Stomach smooth muscle (tissue), 2 donors: Measurements from ENCODE around the gene TRPM2.
"Not testable (repeated sequence)": the region's sequence is repeated elsewhere in the genome, so short reads cannot be mapped to it uniquely, and the experiment has no call there.

ENCODE experiments used
- H3K27ac ChIP-seq: one replicate; pipeline ENCODE4 v1.7.0; 2013; ENCODE audit warnings: mild to moderate bottlenecking, low read length, inconsistent platforms
- H3K27me3 ChIP-seq, 2 donors: one replicate each; pipeline ENCODE4 v1.7.0; 2013; ENCODE audit warnings: low read length in 2 of 2; ENCODE audit not compliant: insufficient read depth in 2 of 2, control insufficient read depth in 1 of 2
- H3K36me3 ChIP-seq, 2 donors: one replicate each; pipeline ENCODE4 v1.7.0; 2013; ENCODE audit warnings: low read length in 2 of 2; ENCODE audit not compliant: control insufficient read depth in 2 of 2, insufficient read depth in 2 of 2
- H3K4me1 ChIP-seq: one replicate; pipeline ENCODE4 v1.7.0; 2013; ENCODE audit warnings: low read length; ENCODE audit not compliant: control insufficient read depth, insufficient read depth
- H3K4me3 ChIP-seq, 2 donors: one replicate each; pipeline ENCODE4 v1.7.0; 2013; ENCODE audit warnings: low read length in 2 of 2
- H3K9ac ChIP-seq, 2 donors: one replicate each; pipeline ENCODE4 v1.7.0; 2013; ENCODE audit warnings: low read length in 2 of 2, mild to moderate bottlenecking in 1 of 2
- H3K9me3 ChIP-seq, 2 donors: one replicate each; pipeline ENCODE4 v1.7.0; 2013; ENCODE audit warnings: low read length in 2 of 2; ENCODE audit not compliant: control insufficient read depth in 2 of 2
- donor health status: healthy.
- donor health status: Pancreatic carcinoma.

The TRPM2 gene

DNA sequence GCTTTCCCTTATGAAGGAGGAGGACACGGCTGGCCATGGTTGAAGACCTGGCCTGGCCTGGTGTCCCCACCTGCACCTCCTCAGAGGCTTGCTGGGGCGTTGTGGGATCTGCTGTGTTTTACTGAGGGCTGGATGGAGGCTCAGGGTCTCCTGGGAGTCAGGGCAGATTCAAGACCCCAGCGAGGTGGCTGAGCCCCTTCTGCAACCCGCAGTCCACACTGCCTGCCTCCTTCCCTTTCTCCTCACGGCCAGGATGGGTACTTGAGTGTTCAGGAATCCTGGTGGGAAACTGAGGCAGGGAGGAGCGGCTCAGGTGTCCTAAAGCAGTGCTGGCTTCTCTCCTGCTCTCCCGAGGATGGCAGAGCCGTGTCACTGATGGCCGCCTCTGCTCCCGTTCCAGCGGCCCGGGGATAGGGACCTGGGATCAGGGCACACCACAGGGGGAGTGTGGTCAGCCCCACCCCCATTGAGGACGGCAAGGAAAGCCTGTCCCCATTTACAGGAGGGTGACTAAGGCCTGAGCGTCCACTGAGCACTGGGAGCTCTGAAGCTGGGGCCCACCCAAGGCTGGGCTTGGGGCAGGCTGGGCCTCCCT lies 47.5 kb downstream of the TRPM2 start:
- no peaks in the 10 kb centered on the region for H3K4me1 ChIP-seq
- no peak overlapping the region for H3K9ac ChIP-seq
- no peaks in the 10 kb centered on the region for H3K36me3 ChIP-seq
- no peak overlapping the region for H3K4me3 ChIP-seq
- H3K27me3 ChIP-seq, result peaks cover 0 to 2% of the 10 kb centered on the region in 2 donors
- H3K9me3 ChIP-seq, result no peaks in the 10 kb centered on the region
- H3K27ac ChIP-seq, result no peak overlapping the region

DNA sequence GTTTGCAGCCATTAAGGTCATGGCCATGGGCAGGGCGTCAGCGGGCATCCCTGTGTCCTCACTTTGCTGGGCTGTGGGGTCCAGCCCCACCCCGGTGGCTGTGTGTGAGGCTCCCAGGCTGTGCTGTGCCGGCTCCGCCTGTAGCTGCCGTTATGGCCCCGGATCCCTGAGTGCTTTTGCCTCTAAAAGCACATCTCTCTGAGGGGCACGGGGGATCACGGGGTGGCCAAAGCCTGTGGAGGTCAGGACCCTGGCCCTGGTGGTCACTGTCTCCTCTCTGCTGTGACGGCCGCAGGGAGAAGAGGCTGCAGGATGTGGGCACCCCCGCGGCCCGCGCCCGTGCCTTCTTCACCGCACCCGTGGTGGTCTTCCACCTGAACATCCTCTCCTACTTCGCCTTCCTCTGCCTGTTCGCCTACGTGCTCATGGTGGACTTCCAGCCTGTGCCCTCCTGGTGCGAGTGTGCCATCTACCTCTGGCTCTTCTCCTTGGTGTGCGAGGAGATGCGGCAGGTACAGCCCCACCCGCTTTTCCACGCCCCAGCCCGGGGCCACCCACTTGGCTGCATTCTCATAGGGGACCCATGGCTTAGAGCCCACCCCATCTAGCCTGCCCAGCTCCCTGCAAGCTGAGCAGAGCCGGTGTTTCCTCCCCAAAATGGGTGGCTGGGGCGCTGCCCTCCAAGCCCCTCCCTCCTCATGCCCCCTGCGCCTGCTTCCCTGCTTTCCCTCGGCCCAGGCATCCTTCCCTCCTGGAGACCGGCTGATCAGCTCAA lies 48.2 kb downstream of the TRPM2 start:
- H3K9me3 ChIP-seq, result no peaks in the 10 kb centered on the region
- no peaks in the 10 kb centered on the region for H3K36me3 ChIP-seq
- peaks cover 0 to 2% of the 10 kb centered on the region in 2 donors for H3K27me3 ChIP-seq
- H3K9ac ChIP-seq, result no peak overlapping the region
- H3K4me3 ChIP-seq, result no peak overlapping the region
- H3K4me1 ChIP-seq, result no peaks in the 10 kb centered on the region
- H3K27ac ChIP-seq, result no peak overlapping the region

DNA sequence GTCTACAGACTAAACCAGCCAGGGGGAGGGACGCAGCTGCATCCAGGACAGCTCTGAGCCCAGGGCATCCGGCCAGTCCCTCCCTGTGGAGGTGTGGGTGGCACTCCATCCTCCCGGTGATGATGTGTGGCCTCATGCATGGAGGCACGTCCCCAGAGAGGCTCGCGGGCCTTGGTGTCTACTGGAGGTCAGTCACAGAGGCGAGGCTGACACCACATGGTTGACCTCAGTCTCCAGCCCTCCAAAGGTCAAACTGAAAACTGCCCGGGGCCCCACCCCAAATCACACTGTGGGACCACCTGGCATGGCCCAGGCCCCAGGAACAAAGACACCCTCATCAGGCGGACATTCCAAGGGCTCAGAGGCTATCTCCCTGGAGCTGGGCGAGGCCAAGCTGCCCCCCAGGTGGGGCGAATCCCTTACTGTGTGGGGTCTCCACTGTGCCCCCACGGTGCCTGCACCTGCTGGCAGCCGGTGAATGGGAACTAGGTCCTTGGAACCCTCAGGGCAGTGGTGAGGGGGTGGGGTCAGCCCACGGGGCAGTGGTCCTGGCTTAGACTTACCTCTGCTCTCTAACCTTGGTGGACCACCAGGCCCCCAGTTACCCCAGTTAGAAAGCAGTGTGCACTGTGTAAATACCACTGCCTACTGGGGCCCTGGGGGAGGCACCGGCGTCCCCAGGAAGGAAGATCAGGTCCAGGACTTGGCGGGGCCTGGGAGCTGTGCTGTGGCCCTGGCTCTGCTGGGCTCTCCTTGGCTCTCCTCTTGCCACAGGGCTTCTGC lies 49.1 kb downstream of the TRPM2 start:
- H3K9me3 ChIP-seq, result no peaks in the 10 kb centered on the region
- H3K9ac ChIP-seq, result no peak overlapping the region
- no peaks in the 10 kb centered on the region for H3K4me1 ChIP-seq
- H3K27ac ChIP-seq, result no peak overlapping the region
- H3K36me3 ChIP-seq, result no peaks in the 10 kb centered on the region
- peaks cover 0 to 2% of the 10 kb centered on the region in 2 donors for H3K27me3 ChIP-seq
- H3K4me3 ChIP-seq, result no peak overlapping the region

DNA sequence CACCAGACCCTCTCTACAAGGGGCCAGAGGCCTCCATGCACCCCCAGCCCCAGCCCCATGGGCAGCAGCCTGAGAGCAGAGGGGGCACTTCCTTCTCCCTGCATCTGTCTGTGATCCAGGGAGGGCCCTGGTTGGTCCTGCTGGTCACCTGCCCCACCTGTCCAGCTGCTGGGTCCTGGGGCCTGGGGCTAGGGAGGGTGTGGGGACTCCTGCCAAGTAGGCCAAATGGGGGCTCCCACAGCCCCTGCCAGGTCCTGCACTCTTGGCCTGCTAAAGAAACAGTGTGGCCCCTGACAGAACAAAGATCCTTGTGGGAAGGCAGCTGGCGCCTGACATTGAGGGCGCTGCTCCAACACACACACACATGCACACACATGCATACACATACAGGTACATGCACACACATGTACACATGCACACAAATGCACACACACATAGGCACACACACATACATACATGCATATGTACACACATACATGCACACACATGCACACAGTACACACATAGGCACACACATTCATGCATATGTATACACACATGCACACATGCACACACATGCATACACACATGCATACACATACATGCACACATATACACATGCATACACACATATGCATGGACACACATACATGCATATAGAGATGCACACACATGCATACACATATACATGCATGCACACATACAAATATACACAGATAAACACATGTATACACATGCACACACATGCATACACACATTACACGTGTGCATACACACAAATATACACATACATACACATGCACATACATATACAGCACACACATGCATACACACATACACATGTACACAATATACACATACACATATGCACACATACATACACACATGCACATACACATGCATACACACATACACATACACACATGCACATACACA lies 49.9 kb downstream of the TRPM2 start:
- Histone ChIP-seq H3K27me3 (peaks cover 0 to 2% of the 10 kb centered on the region in 2 donors), H3K9me3 (no peaks in the 10 kb centered on the region), H3K4me3 (no peak overlapping the region), H3K4me1 (no peaks in the 10 kb centered on the region), H3K36me3 (no peaks in the 10 kb centered on the region), H3K27ac (no peak overlapping the region), H3K9ac (no peak overlapping the region)

DNA sequence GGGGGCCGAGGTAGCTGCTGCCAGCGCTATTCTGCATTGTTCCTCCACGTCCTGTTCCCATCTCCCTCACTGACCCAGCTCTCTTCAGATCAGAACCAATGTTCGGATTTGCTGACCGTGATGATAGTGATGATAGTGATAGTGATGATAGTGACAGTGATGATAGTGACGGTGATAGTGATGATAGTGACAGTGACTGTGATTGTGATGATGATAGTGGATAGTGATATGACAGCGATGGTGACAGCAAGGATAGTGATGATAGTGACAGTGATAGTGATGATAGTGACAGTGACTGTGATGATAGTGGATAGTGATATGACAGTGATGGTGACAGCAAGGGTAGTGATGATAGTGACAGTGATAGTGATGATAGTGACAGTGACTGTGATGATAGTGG lies 51.1 kb downstream of the TRPM2 start:
- H3K9me3 ChIP-seq, H3K4me3 ChIP-seq, H3K4me1 ChIP-seq, H3K27ac ChIP-seq, H3K9ac ChIP-seq, H3K27me3 ChIP-seq, H3K36me3 ChIP-seq: not testable (repeated sequence)

DNA sequence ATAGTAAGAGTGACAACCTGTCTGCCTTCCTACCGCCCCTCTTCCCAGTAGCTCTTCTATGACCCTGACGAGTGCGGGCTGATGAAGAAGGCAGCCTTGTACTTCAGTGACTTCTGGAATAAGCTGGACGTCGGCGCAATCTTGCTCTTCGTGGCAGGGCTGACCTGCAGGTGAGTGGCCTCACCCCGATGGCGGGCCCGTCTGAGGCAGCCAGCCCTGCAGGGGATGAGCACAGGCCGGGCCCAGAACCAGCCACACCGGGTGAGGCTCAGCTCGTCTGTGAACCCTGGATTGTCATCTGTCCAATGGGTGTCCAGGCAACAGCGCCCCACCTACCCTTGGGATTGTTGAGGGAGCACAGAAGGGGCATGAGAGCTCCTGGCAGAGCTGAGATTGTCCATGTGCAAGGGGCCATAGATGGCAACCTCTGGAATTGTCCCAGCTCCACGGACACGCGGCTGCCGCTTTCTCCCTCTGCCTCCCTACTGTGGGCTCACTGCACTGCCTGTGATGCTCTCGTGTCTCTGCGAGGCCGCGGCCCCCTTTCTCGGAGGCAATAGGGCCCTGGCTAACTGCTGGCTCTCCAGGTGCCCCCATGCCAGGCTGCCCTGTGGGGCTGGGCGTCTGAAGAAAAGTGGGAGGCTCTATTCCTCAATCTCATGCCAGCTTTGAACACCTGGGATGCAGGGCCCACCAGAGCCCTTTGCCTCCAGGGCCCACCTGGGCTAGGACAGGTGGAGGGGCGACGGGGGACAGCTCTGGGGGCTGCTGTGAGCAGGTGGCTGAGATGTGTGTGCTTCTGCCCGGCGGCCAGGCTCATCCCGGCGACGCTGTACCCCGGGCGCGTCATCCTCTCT lies 51.9 kb downstream of the TRPM2 start:
- H3K27ac ChIP-seq, result no peak overlapping the region
- no peak overlapping the region for H3K4me3 ChIP-seq
- H3K36me3 ChIP-seq, result no peaks in the 10 kb centered on the region
- peaks cover 0 to 2% of the 10 kb centered on the region in 2 donors for H3K27me3 ChIP-seq
- H3K9ac ChIP-seq, result no peak overlapping the region
- H3K9me3 ChIP-seq, result no peaks in the 10 kb centered on the region
- no peaks in the 10 kb centered on the region for H3K4me1 ChIP-seq

DNA sequence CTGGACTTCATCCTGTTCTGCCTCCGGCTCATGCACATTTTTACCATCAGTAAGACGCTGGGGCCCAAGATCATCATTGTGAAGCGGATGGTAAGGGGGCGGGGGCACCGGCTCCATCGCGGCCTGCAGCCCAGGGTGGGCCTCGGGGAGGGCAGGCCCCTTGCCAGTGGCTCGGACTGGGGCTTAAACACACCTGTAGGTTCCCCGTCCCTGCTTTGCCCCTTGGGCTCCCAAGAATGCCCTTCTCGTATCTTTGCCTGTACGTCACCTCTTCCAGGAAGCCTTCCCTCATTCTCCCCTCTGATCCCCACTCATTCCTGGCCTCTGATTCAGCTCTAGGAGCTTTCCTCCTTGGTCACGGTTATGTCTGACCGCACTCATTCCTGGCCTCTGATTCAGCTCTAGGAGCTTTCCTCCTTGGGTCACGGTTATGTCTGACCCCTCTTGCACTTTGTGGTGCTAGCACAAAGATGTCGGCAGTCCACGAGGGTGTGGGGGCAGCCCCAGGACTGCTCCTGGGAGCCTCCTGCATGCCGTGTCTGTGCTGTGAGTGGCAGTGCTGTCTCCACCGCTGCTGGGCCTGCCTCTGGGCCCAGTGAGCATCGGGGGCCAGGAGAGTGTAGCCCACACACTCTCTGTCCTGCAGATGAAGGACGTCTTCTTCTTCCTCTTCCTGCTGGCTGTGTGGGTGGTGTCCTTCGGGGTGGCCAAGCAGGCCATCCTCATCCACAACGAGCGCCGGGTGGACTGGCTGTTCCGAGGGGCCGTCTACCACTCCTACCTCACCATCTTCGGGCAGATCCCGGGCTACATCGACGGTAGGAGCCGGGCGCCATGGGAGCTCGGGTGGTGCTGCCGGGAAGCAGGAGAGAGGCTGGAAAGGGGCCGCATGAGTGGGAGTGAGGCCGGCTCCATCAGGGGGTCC lies 52.8 kb downstream of the TRPM2 start:
- H3K9ac ChIP-seq, result no peak overlapping the region
- no peaks in the 10 kb centered on the region for H3K9me3 ChIP-seq
- H3K4me1 ChIP-seq, result no peaks in the 10 kb centered on the region
- H3K27ac ChIP-seq, result no peak overlapping the region
- H3K27me3 ChIP-seq, result no peaks in the 10 kb centered on the region
- H3K36me3 ChIP-seq, result no peaks in the 10 kb centered on the region
- H3K4me3 ChIP-seq, result no peak overlapping the region

DNA sequence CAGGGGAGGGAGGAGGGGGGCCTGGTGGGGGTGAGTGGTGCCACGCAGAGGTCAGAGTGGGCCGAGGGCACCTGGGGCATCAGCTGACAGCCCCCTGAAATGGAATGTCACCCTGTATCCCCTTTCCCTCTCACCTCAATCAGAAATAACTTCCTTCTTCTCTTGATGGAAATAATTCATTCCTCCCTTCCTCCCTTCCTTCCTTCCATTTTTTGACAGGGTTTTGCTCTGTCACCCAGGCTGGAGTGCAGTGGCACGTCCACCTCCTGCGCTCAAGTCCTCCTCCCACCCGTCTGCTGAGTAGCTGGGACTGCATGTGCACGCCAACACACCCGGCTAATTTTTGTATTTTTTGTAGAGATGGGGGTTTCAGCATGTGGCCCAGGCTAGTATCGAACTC lies 53.5 kb downstream of the TRPM2 start:
- H3K4me1 ChIP-seq, result no peaks in the 10 kb centered on the region
- no peak overlapping the region for H3K27ac ChIP-seq
- H3K36me3 ChIP-seq, result no peaks in the 10 kb centered on the region
- H3K27me3 ChIP-seq, result no peaks in the 10 kb centered on the region
- no peak overlapping the region for H3K4me3 ChIP-seq
- no peak overlapping the region for H3K9ac ChIP-seq
- no peaks in the 10 kb centered on the region for H3K9me3 ChIP-seq

DNA sequence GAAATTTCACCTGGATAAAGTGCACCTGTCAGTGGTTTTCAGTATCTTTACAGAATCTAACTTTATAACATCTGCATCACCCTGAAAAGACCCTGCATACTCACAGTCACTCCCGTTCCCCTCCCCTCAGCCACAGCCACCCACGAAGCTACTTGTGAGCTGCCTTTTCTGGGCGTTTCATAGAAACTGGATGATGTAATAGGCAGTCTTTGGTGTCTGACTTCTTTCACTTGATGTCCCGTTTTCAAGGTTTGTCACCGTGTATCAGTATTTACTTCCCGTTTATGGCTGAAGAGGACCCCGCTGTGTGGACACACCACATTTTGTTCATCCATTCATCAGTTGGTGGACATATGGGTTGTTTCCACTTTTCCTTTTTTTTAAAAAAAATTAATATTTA lies 54.1 kb downstream of the TRPM2 start:
- Histone ChIP-seq H3K4me3 (no peak overlapping the region), H3K27me3 (no peaks in the 10 kb centered on the region), H3K9me3 (no peaks in the 10 kb centered on the region), H3K27ac (no peak overlapping the region), H3K36me3 (no peaks in the 10 kb centered on the region), H3K4me1 (no peaks in the 10 kb centered on the region), H3K9ac (no peak overlapping the region)
